CD1c-positive myeloid dendritic cell (primary cell): ENCODE data around the gene GSE1.
A peak's percentile ranks its signal among the peaks of the same experiment; 100 is the strongest.

Source experiments
- DNase-seq: peaks from one replicate; pipeline ENCODE4 v3.0.0-alpha.2; 2016; ENCODE audit errors: extremely low spot score

Gene GSE1

DNA sequence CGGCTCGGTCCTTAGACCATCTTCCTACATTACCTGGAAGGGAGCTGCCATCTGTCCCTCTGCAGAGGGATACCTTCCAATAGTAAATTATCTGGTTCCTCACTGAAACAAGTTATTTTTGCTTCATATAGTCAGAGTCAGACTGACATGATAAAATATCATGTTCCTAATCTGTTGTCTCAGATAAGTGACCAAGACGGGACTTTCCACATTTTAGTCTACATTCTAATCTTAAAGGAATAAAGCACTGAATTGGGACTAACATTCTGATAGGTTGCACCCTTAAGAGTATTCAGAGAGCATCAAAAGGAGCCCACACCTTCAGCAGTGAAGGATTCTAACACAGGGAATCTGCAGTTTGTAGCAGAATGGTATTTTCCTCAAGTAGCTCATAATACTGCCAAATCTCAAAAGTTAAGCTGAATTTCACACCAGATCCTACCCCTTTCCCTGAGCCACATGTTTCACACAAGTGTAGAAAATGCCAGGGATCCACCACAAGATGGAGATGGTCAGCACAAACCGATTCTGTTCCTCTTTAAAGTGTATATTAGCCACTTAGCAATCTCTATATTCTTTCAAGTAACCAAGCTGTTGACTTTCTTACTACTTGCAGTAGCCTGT lies 62.2 kb downstream of the GSE1 start:
- DNase-seq = peak; percentile 26

DNA sequence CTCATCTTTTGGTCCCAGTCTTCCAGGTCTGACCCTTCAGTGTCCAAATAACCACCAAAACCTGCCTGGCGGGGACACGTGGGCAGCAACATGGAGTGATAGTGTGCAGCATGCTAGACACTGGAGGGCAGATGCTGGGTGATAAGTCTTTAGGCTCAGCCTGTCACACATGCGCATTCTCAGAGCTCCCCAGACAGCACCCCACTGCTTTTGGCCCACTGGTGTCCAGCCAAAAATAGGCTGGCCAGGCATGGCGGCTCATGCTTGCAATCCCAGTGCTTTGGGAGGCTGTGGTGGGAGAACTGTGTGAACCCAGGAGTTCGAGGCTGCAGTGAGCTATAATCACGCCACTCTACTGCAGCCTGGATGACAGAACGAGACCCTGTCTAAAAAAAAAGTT lies 63.3 kb downstream of the GSE1 start:
- DNase-seq = no peak

DNA sequence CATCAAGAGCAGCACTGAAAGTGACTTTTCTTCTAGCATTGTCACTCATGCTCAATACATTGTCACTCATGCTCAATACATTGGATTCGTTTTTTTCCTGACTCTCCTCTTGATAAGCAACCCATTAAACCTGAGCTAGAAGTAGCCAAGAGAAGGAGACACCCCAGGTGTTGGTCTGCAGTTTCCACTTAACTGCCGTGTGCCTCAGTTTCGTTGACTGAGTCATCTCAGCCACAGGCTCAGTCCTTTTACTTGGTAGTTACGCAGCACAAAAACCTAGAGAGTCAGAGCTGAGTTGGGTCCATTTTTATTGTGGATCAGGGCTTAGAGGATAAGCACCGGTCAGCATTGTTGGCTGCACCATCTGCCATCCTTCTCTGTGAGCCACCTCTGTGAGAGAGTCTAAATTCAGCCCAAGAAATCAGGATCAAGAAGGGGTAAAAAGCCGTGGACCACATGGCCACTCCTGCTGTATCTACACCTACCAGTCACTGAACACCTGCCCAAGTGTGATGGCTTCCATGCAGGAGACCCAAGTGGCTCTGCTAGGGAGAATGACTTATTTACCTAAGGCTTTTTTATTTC lies 64.4 kb downstream of the GSE1 start:
- DNase-seq = no peak

DNA sequence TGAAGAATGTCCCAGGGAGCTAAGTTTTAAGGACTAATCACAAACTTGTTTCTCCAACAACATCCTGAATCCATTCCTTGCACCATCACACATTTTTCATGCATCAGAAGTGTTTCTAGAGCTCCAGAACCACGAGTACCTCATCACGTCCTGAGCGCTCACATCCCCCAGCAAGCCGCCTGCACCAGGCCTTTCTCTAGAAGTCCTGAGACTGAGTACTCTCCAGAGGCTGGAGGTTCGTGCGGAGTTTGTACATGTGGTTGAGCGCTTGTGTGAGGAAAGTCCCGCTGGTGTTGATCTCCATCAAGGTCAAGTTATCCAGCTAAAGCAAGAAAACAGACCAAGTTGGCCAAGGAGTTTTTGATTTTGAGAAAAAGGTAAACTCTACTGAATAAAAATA lies 64.9 kb downstream of the GSE1 start:
- DNase-seq = no peak

DNA sequence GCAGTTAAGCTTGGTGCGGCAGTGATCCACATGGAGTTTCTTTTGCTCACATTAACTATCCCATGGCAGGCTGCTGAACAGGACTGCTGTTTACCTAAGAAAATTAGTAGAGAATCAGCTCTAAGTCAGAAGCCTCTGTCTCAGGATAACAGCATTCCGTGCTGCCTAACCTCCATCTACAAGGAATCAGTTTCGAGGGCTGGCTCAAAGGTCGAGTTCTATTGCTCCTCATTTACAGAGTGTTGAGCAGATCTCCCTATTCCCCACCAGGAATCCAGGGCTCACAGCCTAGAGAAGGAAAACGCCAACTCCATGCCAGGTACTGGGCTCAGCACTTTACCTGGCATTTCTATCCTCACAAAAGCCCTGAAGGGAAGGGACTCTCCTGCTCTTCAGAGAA lies 65.7 kb downstream of the GSE1 start:
- no peak for DNase-seq

DNA sequence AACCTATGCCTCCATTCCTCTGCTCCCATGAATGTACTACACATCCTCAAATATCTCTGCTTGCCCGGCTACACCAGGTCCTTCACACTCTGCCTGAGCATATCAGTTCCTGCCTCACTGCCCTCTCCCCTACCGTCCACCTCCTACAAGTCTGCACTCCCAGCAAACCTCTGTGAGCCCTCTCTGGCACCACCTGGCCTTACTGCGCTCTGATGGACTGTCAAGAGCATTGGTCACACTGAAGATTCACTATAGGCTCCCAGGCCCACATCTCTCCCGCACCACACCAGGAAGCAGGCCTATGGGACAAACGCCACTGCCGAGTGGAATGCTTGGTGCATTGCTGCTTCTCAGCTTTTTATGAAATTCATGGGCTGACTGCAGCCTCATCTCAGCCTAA lies 66.7 kb downstream of the GSE1 start:
- no peak for DNase-seq

DNA sequence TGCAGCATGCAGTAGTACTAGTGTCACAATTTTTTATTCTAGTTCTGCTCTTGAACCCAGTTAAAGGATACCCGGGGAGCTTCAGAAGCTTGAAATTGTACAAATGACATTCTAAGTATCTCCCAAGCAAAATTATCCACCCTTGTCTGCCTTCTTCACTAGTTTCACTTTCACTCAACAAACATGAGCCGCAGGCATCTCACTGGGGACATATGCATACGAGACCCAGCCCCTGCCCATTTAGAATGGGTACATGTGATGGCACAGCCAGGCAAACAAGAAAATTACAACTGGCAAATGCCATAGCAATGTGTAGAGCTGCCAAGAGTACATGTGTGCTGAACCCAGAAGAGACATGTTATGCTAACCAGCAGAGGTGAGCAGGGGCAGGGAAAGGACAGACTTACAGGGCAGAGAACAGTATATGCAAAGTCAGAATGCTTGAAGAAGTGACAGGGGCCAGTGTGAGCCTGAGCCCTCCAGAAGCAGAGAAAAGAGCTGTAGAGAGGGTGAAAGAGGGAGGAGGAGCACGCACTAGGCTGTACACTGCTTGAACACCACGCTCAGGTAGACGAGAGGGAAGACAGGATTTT lies 67.3 kb downstream of the GSE1 start:
- no peak for DNase-seq

DNA sequence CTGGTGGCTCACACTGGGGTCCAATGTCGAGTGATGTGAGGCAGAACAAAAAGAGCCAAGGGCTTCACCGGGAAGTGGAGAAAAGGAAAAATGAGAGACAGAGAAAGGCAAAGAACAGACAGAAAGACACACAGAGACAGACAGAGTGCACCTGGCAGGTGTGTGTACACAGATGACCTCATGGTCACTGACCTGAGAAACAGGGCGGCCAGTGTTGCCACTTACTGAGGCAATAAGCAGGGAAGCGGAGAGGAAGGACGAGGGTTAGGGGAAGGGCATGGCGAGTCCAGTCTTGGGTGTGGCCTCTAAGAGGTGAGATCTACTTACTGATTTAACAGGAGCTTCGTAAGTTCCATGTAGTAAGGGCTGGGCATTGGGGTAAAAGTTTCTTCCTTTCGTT lies 68.1 kb downstream of the GSE1 start:
- DNase-seq = no peak

DNA sequence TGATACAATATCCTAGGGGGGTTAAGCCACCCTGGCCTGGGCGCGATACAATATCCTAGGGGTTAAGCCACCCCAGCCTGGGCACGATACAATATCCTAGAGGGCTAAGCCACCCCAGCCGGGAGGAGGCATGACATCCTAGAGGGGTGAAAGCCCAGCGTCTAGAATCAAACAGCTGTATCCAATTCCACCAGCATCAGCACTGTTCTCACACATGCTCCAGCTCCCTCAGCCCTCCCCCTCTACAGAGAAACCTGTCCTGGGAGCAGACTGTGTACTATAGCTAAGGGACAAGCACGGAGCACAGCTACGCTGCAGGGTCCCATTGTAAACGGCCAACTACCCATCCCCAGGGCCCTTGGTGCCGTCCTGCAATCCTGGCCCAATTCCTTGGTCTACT lies 69.4 kb downstream of the GSE1 start:
- DNase-seq = no peak

DNA sequence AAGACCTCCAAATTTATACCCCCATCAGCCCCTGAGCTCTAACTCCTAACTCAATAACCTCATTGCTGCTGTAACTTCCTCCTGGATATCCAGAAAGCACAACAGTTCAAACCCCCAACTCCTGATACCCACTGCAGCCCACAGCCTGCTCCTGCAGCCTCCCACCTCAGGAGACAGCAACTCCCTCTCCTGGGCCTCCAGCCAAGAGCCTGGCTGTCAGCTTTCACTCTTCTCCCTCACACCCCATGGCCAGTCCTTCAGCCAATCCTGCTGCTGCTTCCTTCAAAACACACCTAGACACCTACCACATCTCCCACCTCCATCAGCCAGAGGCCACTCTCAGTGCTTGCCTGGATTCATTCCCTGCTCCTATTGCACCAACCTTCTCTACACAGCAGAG lies 70.2 kb downstream of the GSE1 start:
- DNase-seq = no peak

DNA sequence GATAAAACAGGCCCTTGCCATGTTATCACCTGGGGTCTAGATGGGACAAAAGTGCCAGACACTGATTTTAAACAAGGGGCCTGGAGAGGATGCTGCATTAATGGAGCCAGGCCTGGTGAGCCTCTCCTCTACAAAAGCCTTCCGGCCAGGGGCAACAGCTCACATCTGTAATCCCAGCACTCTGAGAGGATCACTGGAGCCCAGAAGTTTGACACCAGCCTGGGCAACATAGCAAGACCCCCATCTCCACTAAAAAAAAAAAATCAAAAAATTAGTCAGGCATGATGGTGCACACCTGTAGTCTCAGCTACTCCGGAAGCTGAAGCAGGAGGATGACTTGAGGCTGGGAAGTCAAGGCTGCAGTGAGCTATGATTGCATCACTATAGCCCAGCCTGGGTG lies 72.1 kb downstream of the GSE1 start:
- no peak for DNase-seq

DNA sequence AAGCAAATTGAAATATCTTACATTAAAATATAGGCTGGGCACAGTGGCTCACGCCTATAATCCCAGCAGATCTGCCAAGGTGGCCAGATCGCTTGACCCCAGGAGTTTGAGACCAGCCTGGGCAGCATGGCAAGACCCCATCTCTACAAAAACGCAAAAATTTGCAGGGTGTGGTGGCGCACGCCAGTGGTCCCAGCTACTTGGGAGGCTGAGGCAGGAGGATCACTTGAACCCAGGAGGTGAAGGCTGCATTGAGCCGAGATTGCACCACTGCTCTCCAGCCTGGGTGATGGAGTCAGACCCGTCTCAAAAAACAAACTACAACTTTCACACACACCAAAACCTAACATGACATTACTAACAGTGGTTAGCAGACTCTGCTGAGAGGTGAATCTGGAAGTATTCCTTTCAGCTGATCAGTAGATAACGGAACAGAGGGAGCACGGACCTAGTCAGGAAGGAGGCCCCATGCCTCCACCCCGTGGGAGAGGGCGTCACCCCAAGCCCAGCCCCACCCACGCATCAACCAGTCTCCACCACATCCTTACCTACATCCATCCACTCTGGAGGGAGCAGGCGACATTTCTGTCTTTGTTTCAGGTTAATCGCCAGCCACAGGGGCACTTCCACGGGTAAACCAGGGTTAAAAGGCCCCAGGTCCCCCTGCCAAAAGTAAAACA lies 73.9 kb downstream of the GSE1 start:
- DNase-seq = peak; percentile 21

DNA sequence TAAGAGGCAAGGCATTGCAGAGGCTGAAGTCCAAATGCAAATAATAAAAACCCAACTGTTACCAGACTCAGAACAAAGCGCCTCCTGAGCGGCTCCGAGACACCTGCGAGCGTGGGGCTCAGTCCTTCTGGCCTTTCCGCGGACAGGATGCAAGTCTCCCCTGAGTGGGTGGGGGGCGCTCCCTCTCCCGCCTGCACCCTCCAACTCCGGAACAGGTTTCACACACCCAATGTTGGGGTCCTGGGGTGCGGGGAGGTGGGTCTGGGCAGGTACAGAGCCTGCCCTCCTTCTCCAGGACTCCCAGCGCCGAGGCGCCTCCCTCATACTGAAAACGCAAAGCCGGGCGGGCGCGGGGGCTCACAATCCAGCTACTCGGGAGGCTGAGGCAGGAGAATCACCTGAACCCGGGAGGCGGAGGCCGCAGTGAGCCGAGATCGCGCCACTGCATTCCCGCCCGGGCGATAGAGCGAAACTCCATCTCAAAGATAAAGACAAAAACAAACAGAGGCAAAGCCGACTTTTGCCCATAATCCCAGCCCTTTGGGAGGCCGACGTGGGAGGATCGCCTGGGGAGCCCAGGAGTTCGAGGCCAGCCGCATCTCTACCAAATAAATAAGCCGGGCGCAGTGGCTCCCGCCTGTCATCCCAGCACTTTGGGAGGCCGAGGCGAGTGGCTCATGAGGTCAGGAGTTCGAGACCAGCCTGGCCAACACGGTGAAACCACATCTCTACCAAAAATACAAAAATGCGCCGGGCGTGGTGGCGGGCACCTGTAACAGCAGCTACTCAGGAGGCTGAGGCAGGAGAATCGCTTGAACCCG lies 74.7 kb downstream of the GSE1 start:
- no peak for DNase-seq

DNA sequence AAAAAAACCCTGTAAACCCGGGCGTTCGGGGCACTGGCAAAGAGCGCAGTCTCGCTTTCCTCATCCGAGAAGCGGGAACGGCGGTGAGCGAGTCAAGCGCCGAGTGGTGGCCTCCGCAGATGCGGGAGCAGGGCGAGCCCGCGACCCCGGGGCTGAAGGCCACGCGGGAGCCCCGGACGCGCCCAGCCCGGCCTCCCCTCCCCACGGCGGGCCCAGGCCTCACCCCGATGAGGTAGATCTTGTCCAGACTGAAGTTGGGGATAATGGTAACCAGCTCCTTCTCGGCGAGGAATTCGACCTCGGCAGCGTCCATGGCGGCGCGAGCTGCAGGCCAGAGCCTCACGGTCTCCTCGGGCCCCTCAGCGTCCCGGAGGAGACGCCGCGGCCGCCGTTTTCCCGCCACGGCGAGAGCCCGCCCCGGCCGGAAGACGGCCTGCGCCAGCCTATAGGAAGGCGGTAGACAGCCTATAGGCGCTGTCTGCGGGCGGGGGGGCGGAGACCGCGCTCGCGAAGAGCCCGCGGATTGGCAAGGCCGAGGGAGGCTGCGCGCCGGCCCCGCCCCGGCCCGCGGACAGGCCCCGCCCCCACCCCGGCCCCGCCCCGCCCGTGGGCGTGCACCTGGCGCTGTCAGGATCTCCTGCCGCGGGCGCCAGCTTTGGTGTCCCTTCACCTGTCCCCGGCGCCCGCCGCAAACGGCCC lies 75.6 kb downstream of the GSE1 start, which contains the start of gene GINS2:
Gene GINS2 (minus strand): TSS at position 369 of the 699 bp plus-strand sequence. CDS start 56 bp downstream, at position 313.
- DNase-seq = peak; percentile 93

DNA sequence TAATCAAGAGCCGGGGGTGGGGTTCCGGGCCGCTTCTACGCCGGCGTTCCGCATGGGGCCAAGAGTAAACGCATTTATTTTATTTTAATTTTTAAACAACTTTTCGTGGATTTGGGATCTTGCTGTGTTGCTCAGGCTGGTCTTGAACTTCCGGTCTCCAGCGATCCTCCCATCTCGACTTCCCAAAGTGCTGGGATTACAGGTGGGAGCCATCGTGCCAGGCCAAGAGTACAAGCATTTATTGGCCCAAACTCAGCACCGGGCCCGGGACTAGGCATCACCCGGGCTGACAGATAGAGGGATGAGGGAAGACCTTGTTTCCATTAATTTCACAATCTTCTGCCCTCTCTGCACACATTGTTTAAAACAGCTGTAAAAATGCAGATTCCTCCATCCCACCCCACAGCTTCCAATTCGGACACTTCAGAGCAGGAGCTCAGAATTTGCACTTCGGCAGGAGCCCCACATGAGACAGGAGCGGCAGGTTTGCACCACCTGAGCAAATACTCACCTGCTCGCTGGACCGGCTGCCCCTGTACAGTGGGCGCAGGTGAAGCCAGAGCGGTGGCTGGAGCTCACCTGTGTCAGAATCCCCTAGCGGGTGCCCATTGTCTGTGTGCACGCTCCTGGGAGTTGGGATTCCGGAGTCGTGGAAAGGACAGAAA lies 76.3 kb downstream of the GSE1 start:
- DNase-seq = no peak

DNA sequence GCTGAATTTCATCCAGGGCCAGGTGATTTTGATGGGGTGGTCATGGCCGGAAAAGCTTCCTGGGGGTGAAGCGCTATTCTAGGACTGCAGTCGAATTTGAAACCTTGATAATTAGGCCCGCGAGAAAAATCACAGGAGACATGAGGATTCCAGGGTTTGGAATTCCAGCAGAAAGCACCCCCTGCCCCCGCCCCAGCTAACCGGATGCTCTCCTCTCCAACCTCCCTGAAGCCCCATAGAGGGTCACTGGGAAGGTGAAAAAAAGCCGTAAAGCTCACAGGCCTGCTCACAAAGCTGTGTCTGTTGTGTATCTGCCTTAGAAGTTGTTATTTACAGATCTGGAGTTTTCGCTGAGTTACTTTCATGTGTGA lies 76.8 kb downstream of the GSE1 start:
- DNase-seq = no peak

DNA sequence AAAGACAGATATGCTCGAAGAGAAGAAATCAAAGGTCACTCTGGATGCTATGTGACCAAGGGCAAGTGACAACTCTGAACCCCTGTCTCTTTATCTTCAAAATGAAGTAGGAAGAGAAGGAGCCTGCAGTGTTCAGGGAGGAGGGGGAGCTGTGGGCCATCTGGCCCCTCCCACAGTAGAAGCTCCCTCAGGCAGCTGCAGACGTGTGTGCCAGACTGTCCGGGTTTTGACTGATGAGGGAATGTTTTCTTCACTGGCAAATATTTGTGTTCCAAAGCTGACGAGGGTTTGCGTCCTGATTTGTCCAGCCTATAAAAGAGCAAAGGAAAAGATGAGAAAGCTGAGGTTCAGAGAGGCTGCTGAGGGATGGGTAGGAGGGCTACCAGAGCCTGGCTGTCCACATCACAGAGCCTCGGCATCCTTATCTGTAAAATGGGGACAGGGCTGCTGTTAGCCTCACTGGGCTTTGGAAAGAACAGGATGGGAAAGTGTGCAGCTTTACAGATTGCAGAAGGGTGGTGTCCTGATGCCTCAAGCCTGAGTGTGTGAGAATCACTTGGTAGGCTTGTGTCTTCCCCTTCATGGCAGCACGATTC lies 77.4 kb downstream of the GSE1 start:
- DNase-seq = no peak

DNA sequence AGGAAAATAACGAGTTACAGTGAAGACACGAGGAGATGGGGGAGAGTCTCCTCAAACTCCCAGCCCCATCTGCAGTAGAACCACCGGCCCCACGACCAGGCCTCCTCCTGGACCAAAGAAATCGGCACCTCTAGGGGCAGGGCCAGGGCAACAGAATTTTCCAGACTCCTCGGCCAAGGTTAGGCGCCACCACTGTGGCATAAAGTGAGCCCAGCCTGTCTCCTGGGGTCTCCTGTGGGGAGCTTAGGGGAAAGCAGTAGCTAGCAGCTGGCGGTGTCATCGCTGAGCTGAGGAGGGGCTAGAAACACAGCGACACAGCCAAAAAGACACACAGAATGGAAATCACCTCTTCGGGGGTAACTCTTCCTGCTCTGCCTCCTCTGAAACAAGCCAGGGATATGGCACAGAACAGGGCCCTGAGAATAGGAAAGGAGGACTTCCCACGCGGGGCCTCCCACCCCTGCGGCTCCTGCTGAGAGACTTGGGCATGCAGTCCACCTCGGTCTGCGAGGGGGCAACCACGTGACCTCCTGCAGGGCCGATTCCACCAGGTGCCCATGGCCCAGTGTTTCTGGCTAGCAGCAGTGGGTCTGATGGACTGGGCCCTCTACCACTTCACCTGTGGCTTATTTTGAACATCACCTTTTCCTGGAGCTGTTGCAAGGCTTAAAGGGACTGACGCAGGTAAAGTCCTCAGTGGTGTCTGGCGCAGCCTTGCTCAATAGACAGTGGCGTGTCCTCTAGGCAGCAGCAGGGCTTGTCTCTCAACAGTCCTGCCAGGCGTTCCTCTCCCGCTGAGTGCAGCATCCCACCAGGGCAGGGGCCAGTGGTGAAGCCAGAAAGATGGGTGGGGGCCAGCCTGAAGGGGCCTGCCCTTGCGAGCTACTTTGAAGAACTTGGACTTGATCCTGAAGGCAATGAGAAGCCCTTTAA lies 82.3 kb downstream of the GSE1 start:
- DNase-seq = no peak

DNA sequence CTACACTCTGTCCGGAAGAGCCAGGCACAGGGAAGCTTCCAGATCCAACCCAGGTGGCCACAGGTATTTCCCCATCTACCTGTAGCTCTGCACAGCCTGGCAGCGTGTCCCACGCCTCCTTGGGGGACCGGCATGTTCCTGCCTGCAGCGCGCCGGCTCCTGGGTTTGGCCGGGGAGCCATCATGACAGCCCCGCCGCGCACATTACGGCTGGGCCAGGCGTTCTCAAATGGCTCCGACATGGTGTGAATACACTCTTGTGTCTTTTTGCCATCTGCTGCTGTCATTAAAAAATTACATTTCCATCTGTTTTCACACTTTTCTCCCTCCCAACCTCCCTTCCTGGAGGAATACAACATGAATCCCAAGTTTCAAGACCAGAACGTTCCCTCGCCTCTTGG lies 83.7 kb downstream of the GSE1 start:
- DNase-seq = no peak

DNA sequence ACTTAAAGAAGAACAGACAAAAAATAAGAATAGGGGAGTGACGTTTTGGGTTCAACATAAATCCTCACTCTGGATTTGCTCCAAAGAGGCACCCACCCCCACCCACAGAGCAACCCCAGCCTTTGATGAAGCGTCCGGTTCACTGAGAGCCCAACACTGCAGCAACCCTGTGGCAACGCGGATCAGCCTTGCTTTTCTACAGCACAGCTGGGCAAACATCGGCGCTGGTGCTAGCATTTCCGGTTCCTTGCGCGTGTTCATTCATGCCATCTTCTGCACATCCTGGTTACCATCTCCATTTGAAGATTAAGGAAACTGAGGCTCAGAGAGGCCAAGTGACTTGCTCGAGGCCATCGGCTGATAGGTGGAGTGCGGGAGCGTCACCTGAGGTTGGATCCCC lies 84.3 kb downstream of the GSE1 start:
- no peak for DNase-seq
